T-helper 2 cell treated with Interferon-gamma antibody and Interleukin-4, amounts not matched to agents 5 μg/mL and 100 μg/mL, for 36 hours (primary cell): ENCODE results near the gene SLC9A9.

Experiments
- DNase-seq: peaks from one replicate; pipeline ENCODE4 v3.0.0; 2021; ENCODE audit warnings: low spot score
- H3K27ac Mint-ChIP-seq: one replicate; pipeline ENCODE4 v1.8.0; 2021; ENCODE audit warnings: mild to moderate bottlenecking, mixed read lengths
- H3K27me3 Mint-ChIP-seq: one replicate; pipeline ENCODE4 v1.8.0; 2021; ENCODE audit warnings: low read depth, mixed read lengths
- H3K36me3 Mint-ChIP-seq: one replicate; pipeline ENCODE4 v1.8.0; 2021; ENCODE audit warnings: low read depth, mixed read lengths
- H3K4me1 Mint-ChIP-seq: one replicate; pipeline ENCODE4 v1.8.0; 2021; ENCODE audit warnings: low read depth, mixed read lengths
- H3K4me3 Mint-ChIP-seq: one replicate; pipeline ENCODE4 v1.8.0; 2022; ENCODE audit warnings: mild to moderate bottlenecking, moderate library complexity, mixed read lengths
- H3K9me3 Mint-ChIP-seq: one replicate; pipeline ENCODE4 v1.8.0; 2021; ENCODE audit warnings: mixed read lengths

The SLC9A9 gene

DNA sequence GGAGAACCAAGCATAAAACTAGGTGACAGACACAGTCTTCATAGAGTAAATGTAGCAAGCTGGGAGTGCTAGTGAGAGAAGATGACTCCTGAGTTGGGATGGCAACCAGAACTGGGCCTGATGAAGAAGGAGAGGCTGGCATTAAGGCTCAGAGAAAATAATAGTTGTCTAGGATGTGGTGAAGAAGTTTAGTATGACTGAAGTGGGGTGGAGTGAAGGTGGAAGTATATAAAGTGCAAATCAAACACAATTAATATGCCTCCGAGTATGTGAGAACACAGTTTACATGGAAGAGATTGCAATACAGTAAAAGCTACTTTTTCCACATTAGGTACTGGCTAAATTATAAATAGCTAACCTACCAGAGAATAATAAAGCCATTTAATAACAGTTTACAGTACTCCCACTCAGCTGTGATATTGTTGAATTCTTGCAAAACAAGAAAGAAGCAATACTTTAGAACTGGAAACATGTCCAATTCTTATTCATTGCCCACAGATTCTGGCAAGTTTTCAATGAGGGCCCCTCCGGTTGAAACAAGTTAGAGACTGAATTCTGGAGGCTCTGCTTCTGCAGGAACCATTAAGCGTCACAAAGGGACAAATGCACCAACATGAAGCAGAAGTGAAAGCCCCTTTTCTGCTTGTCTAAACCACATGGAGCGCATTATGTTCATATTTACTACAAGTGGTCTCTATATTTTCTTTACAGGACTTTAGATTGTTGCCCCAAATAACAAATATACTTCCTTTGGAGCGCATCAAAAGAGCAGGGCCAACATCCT lies 243.7 kb downstream of the SLC9A9 start:
- H3K27ac Mint-ChIP-seq: no peak overlapping the region
- peaks cover 2% of the 10 kb centered on the region for H3K27me3 Mint-ChIP-seq
- H3K36me3 Mint-ChIP-seq: no peaks in the 10 kb centered on the region
- H3K9me3 Mint-ChIP-seq: no peaks in the 10 kb centered on the region
- DNase-seq: no peak
- no peak overlapping the region for H3K4me3 Mint-ChIP-seq
- no peaks in the 10 kb centered on the region for H3K4me1 Mint-ChIP-seq

DNA sequence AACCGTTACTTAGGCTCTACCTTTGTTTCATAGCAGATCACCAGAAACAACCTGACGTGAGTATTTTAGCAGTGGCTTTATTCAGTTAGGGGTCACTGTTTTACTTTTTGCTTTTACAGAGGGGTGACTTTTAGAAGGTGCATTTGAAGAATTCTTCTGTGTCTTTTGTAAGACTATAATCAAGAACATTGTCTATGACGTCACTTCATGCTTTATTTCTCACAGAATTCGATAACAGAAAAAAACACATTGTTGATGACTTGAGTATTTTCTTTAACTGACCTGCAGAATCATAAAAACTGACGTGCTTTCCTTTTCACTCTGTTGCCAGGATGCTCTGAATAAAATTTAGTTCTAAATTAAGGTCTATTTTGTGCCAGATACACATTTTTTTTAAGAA lies 244.5 kb downstream of the SLC9A9 start:
- H3K27me3 Mint-ChIP-seq: peaks cover 2% of the 10 kb centered on the region
- no peak overlapping the region for H3K4me3 Mint-ChIP-seq
- no peak overlapping the region for H3K27ac Mint-ChIP-seq
- no peaks in the 10 kb centered on the region for H3K36me3 Mint-ChIP-seq
- no peaks in the 10 kb centered on the region for H3K4me1 Mint-ChIP-seq
- no peak for DNase-seq
- no peaks in the 10 kb centered on the region for H3K9me3 Mint-ChIP-seq

DNA sequence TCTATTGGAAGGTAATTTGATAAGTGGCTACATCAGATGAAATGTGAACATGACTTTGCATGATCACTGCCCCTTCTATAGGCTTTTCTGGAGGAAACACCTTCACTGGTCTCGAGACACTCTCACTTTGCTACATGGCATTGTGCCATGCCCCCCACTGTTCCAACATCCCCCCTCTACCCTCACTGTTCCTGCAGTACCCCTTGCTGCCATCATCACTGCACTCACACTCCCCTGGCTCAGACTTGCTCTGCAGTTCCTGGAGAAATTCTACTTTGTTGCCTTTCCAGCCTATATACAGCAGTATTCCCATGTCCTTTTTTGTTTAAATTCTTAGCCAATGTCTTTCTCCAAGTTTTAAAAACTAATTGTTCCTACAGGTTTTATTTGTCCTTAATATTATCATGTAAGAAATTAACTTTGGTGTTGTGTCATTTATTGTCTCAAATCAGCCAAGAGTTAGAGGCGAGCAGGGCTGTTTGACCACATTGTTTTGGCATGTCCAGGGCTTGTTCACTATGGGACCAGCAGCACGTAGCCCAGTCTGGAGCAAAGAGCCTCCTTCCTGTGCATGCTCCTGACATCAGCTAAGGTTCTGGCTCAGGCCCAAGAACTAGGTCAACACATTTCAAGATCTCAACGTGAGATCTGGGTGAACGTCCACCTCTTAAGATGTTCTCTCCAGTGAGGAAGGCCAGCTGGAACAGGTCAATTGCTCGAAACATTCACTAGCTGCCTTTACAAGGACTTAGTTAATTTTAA lies 246.4 kb downstream of the SLC9A9 start:
- no peaks in the 10 kb centered on the region for H3K9me3 Mint-ChIP-seq
- DNase-seq: no peak
- no peak overlapping the region for H3K4me3 Mint-ChIP-seq
- no peak overlapping the region for H3K27ac Mint-ChIP-seq
- peaks cover 2% of the 10 kb centered on the region for H3K27me3 Mint-ChIP-seq
- no peaks in the 10 kb centered on the region for H3K36me3 Mint-ChIP-seq
- no peaks in the 10 kb centered on the region for H3K4me1 Mint-ChIP-seq

DNA sequence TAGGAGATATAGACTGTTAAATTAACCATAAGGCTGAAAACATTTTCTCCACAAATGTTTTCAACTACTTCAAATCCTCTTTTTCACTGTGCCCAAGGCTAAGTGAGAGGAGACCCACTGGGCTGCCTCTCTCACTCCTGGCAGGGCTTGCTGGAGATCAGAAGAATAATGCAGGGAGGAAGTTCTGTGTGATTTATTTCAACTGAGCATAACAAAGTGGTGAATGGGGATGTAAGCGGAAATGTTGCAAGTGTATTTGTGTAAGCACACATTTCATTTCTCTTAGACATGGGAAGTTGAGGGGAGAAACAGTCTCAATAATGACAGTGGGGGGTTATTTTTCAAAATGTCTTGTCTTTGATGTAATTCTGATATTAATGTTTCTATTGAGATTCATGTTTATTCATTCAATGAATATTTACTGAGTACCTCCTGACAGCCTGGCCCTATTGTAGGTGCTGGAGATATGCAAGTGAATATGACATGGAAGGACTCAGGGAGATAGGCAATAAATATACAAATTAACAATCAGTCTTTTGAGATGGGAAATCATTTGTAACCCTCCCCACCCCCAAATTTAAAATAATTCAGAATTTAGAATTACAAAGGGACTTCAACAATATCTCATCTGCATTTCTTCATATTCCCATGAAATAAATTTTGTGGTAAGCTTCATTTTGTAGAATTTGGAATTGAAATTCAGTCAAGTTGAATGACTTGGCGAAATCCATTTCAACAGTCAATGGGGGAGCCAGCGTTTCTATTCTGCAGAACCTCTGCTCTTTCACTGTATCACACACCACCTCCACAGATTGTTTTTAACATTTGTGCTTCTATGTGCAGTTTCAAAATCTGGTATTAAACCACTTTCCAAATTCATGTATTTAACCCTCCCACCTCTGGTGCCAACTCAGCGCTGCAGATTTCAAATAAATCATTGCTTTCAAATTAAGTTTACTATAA lies 247.2 kb downstream of the SLC9A9 start:
- H3K4me3 Mint-ChIP-seq: no peak overlapping the region
- no peak overlapping the region for H3K27ac Mint-ChIP-seq
- H3K27me3 Mint-ChIP-seq: peaks cover 2% of the 10 kb centered on the region
- H3K36me3 Mint-ChIP-seq: no peaks in the 10 kb centered on the region
- no peak for DNase-seq
- H3K9me3 Mint-ChIP-seq: no peaks in the 10 kb centered on the region
- no peaks in the 10 kb centered on the region for H3K4me1 Mint-ChIP-seq

DNA sequence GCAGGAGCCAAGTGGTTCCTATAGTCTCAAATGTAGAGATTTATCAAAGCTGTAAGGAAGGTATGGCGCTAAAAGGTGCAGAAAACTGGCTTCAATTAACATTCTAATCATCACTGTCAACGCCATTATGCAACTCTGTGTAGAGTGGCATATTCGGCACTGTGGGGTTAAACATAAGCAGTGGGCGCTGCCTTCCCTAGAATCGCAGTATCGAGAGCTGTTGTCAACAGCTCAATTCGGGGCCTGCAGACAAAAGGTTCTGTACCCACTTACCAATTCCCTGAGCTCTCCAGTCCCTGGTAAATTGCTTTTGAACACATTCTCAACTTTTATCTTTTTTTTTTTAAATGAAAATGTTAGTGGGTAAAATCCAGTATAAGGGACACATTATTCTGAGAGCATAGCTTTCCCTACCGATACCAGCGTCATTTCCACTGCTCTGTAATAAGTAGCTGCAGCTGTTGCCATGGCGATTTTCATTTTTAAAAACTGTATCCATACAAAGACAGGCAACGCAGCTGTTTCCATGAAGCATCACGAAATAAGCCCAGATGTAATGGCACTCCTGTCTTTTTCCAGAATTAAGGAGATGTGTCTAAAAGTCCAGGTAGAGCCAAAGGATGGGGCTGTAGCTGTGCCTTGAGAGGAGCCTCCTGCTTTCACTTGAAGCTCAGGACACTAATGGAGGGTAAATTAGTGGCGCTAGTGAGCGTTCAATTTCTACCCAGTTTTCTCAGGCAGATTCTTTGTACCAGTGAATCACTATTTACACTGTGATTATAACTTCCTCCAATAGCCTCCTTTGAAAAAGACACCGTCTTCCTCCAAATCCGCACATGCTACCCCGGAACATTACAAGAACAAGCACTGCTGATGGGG lies 250.3 kb downstream of the SLC9A9 start:
- Mint-ChIP-seq H3K36me3 (no peaks in the 10 kb centered on the region), H3K9me3 (no peaks in the 10 kb centered on the region), H3K27ac (no peak overlapping the region), H3K4me3 (no peak overlapping the region), H3K4me1 (no peaks in the 10 kb centered on the region), H3K27me3 (peaks cover 5% of the 10 kb centered on the region)
- no peak for DNase-seq

DNA sequence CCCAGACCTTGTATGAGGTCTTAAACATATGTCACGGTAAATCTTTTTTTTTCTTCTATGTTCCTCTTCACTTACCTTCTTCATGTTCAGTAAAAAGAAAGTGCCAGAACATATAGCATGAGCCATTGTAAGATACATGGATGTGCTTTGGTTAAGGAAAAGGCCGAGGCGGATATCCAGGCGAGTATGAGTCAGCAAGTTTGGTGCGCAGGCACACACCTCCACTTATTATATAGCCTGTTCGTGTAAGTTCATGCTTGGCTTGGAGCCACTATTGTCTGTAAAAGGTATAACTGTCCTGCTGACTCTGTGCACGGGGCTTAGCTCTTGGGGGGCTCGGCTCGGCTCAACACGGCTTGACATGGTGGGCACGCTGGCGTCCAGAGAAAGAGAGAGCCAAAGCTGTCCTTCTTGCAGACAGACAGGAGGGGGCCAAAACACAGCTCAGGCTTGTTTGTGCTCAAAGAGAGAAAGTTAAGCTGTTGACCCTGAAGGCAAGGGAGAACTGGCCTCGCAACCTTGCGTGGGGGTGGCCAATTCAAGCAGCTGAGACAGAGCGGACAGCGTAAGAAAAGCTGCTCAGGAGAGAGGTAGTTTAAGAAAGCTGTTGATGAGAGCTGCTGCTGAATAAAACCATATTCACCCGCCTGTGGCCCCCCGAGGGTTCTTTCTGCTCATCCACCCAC lies 251.2 kb downstream of the SLC9A9 start:
- Mint-ChIP-seq H3K36me3 (no peaks in the 10 kb centered on the region), H3K27me3 (peaks cover 5% of the 10 kb centered on the region), H3K4me3 (no peak overlapping the region), H3K27ac (no peak overlapping the region), H3K9me3 (no peaks in the 10 kb centered on the region), H3K4me1 (no peaks in the 10 kb centered on the region)
- no peak for DNase-seq

DNA sequence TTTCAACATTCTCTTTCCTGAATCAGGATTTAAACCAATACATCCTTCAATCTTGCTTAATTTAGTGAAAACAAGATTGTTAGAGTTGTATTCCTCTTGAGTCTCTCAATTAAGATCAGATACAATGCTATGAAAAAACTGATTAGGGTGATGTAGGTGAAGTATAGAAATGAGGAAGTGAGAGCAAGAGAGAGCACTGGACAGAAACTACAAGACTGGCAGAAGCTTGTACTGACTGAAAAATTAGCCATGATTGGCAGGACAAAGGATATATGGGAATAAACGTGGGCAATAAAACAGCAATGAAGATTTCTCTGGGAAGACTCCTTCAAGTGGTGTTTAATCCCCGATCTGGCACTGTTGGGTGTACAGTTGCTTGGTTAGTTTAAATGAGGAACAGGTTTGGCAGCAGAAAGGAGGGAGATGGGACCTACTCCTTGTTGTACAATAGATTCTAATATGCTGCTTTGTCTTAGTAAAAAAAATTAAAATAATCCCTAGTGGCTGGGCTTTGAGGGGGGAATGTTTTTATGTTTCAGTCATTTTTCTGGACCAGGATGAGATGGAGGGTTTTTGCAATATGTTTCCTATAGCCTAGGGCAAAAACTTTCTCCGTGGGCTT lies 252.7 kb downstream of the SLC9A9 start:
- Mint-ChIP-seq H3K9me3 (no peaks in the 10 kb centered on the region), H3K4me1 (no peaks in the 10 kb centered on the region), H3K36me3 (no peaks in the 10 kb centered on the region), H3K4me3 (no peak overlapping the region), H3K27me3 (peaks cover 2% of the 10 kb centered on the region), H3K27ac (no peak overlapping the region)
- no peak for DNase-seq

DNA sequence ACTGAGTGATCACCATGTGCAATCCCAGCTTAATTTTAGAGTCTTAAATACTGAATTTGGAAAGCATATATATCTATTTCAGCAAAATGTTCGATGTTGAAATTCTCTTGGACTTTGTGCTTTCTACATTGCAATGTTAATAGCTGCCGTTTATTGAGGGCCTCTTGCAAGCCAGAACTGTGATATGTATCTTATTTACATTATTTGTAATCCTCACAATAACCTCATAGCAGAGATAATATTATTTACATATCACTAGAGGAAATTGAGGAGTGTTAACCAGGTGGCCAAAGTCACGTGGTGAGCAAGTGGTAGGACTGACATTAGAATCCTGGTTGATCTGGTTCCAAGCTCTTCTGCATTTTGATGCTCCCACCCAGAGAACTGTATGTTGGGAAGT lies 254.1 kb downstream of the SLC9A9 start:
- DNase-seq: no peak
- H3K4me3 Mint-ChIP-seq: no peak overlapping the region
- no peaks in the 10 kb centered on the region for H3K9me3 Mint-ChIP-seq
- H3K27ac Mint-ChIP-seq: no peak overlapping the region
- no peaks in the 10 kb centered on the region for H3K4me1 Mint-ChIP-seq
- peaks cover 2% of the 10 kb centered on the region for H3K27me3 Mint-ChIP-seq
- no peaks in the 10 kb centered on the region for H3K36me3 Mint-ChIP-seq

DNA sequence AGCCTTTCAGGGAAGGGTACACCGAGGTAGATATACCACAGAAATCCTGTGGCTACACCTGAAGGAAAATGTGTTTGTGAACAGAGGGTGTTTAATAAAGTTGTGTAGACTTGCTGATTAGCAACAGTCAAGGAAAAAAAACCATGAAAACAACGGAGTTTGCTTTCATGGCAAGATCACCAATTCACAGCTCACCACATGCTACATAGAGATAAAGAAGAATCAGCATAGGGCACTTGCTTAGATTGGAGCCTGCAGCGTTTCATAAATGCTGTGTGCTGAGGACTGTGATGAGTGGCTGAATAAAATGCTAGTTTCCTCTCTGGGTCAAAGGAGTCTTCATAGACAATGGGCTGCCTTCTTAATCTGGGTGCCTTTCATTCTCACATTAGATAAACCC lies 257.6 kb downstream of the SLC9A9 start:
- no peak overlapping the region for H3K27ac Mint-ChIP-seq
- DNase-seq: no peak
- peaks cover 5% of the 10 kb centered on the region for H3K4me1 Mint-ChIP-seq
- H3K36me3 Mint-ChIP-seq: no peaks in the 10 kb centered on the region
- H3K9me3 Mint-ChIP-seq: no peaks in the 10 kb centered on the region
- H3K27me3 Mint-ChIP-seq: peaks cover 2% of the 10 kb centered on the region
- no peak overlapping the region for H3K4me3 Mint-ChIP-seq

DNA sequence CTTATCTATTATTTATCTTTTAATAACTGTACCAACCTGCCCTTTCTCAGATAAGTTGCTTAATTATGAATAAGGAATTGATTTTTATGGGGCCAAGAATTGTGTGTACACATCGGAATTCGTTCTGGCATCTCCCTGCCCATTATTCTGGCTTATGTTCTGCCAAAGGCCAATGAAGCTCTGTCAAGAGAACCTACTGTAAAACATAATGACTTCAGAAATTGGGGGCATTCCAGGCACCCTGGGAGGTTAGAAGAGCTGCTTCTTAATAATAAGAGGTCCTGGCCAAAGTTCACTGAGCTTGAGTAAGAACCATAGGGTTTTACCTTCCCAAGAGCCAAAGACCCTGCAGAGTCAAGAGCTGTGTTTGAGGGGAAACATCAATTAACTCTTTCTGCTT lies 261.7 kb downstream of the SLC9A9 start:
- no peak overlapping the region for H3K4me3 Mint-ChIP-seq
- H3K9me3 Mint-ChIP-seq: no peaks in the 10 kb centered on the region
- DNase-seq: no peak
- peaks cover 9% of the 10 kb centered on the region for H3K4me1 Mint-ChIP-seq
- H3K36me3 Mint-ChIP-seq: no peaks in the 10 kb centered on the region
- no peaks in the 10 kb centered on the region for H3K27me3 Mint-ChIP-seq
- H3K27ac Mint-ChIP-seq: no peak overlapping the region

DNA sequence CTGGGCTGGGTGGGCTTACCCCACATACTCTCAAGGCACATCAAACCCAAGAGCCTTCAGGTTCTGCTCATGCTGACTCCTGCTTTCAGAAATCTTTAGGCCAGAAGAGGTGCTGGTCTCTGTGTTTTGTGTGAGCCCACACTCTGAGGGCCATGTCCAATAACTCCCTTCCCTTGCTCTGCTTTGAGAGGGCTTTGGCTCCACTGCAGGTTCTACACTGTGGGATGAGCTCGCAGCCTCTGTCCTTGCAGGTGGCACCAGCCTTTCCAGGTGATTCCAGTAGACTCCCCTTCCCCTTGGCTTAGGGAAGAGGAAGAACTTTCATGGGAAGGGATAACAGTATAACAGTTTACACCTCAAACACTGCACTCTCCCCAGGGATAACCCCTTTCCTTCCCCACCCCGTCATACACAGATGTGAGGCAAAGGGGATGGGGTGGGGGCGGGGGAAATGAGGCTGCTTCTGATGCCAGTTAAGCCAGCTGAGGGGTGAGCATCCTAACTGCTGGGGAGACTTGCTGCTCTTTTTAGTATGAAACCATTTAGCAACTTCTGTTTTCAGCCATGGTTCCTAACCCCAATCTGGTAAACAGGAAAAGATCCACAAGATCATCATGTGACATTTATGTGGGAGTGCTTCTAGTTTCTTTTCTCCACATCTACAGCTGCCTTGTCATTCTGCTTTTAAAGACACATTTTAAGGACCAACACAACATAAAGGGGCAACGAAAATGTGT lies 262.4 kb downstream of the SLC9A9 start:
- no peaks in the 10 kb centered on the region for H3K9me3 Mint-ChIP-seq
- H3K4me1 Mint-ChIP-seq: peaks cover 11% of the 10 kb centered on the region
- no peaks in the 10 kb centered on the region for H3K27me3 Mint-ChIP-seq
- DNase-seq: peak; percentile 8
- H3K36me3 Mint-ChIP-seq: no peaks in the 10 kb centered on the region
- no peak overlapping the region for H3K4me3 Mint-ChIP-seq
- H3K27ac Mint-ChIP-seq: no peak overlapping the region

DNA sequence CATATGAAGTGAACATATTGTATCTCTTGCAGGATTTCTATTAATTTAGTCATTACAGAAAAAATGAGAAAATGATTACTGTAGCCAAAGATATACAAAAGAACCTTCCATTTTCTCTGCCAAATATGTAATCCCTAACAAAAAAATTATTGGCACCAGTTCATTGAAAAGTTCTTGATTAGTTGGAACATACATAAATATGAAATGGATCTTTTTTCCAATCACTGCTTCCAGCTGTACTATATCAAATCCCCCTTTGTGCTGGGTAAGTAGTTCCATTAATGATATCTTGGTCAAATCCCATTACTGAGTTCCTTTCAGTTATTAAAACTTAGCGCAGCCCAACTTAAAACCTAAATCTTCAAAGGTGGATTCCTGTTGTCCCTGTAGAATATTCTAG lies 263.8 kb downstream of the SLC9A9 start:
- no peaks in the 10 kb centered on the region for H3K27me3 Mint-ChIP-seq
- H3K4me1 Mint-ChIP-seq: peaks cover 11% of the 10 kb centered on the region
- no peak overlapping the region for H3K27ac Mint-ChIP-seq
- no peak overlapping the region for H3K4me3 Mint-ChIP-seq
- no peaks in the 10 kb centered on the region for H3K9me3 Mint-ChIP-seq
- DNase-seq: no peak
- H3K36me3 Mint-ChIP-seq: no peaks in the 10 kb centered on the region
